Activated T-helper 1 cell treated with Interleukin-2 at 50 U/mL for 16 hours (primary cell): ENCODE measurements around the gene OR10G6.
"Not testable (repeated sequence)": the region's sequence is repeated elsewhere in the genome, so short reads cannot be mapped to it uniquely, and the experiment has no call there.

Experiments used
- DNase-seq: peaks from one replicate; pipeline ENCODE4 v3.0.0-alpha.2; 2020; ENCODE audit warnings: low read depth

The OR10G6 gene

DNA sequence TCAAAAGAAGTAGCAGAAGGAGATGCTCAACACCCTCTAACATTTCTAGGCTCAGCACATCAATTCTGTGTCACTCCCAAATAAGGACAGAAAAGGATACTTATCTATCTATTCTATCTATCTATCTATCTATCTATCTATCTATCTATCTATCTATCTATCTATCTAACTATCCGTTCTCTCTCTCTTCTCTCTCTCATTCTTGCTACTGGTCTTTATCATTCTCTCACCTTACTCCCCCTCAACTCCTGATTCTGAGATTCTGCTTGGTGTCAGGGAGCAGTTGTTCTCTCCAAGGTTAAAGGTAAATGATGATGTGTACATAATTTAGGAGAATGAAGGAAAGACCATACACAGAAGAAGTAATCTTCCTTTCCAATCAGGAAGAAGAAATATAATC lies at the start of gene OR10G6:
Gene OR10G6 (minus strand): TSS at position 43 of the 400 bp plus-strand sequence. CDS start 0 bp downstream, at position 43.
- DNase-seq = no peak

GRCh38 chr11:124043420-124043819 lies 48.5 kb upstream of the OR10G6 start:
- DNase-seq = no peak

DNA sequence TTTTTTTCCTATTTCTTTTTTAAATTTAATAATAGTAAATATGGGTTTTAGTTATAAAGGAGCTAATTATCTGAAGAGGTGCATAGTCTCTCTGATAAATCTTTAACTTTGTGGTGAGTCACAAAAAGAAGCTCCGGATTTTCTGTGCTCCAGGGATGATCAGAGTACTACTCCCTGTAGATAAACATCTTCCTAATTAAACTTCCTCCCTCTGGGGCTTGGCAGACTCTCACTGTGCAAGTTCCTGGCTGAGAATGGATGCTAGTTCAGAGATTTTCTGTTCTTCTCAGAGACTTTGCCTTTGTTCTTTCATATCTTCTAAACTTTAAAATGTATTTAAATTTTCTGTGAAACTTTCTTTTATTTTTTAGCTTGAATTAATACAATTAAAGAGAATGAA lies 46.3 kb upstream of the OR10G6 start, which contains the start of gene OR10G7:
Gene OR10G7 (minus strand): TSS at position 72 of the 400 bp plus-strand sequence. CDS start 2,324 bp downstream, outside the sequence.
- DNase-seq = no peak

- no peak for DNase-seq
Measured at GRCh38 chr11:124039557-124039956, 44.6 kb upstream of the OR10G6 start.

DNA sequence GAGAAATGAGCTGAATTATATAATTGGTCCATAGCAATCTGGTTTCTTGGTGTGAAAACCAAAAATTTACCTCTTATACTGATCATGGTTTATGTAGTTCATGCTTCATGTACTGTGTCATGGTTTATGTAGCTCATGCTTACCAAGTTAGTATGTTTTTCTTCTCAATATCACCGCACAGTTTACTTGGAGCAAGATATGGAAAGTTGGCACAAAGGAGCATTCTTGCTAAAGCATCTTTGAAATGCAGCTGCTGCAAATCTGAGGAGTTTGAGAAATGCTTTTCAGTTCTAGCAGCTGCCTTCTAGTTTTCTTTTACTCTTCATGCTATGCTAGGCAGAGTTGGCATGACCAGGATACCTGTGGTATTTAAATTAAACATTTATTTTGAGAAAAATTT lies 41.7 kb upstream of the OR10G6 start:
- DNase-seq = no peak

GRCh38 chr11:124026498-124026897 lies 31.5 kb upstream of the OR10G6 start, which contains the start of gene OR10G8:
Gene OR10G8, plus strand, starts transcription at chr11:124026798. Its CDS starts 2,825 bp downstream, at chr11:124029623.
- no peak for DNase-seq

DNA sequence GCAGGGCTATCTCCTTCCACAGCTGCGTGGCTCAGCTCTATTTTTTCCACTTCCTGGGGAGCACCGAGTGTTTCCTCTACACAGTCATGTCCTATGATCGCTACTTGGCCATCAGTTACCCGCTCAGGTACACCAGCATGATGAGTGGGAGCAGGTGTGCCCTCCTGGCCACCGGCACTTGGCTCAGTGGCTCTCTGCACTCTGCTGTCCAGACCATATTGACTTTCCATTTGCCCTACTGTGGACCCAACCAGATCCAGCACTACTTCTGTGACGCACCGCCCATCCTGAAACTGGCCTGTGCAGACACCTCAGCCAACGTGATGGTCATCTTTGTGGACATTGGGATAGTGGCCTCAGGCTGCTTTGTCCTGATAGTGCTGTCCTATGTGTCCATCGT lies 20.9 kb upstream of the OR10G6 start:
- DNase-seq = not testable (repeated sequence)

DNA sequence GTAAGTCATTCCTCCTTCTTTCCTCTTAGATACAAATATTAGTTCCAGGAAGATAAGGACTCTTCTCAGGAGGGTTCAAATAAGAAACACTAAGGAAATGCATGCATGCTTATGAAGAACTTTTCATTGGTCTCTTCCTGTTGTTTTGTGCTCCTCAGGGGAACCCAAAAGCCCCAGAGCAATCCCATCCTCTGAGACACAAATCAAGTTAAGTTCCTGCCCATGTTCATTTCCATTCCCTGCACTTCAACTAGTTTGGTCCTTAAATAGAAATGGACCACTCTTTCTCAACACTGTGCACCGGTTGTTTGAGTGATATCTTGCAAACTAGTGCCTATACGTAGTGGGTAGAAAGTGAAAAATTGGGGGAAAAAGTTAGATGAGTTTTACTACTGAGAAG lies 17.7 kb upstream of the OR10G6 start, which contains the start of gene OR10G4:
Gene OR10G4 (plus strand): TSS at position 301 of the 400 bp plus-strand sequence. CDS start 2,578 bp downstream, outside the sequence.
- DNase-seq = no peak

DNA sequence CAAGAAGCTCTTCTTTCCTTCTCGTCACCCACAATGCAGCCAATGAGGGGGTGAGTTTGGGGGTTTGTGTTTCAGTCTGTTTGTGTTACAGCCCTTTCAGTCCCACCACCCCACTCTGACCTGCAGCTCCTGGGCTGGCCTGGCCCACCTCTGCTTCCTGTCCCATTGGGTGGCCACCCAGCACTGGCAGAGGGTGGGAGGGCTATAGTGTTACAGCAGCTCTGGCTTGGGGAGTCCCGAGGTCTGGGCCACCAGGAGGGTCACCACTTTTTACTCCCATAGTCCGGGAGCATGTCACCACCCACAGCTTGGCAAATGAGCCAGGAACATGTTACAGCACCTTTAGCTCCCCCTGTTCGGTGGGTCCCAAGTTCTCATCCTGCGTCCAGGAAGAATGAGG lies 15.7 kb downstream of the OR10G6 start:
- no peak for DNase-seq

GRCh38 chr11:123977731-123978347 lies 17.1 kb downstream of the OR10G6 start, which contains the start of gene OR10S1:
Gene OR10S1, minus strand, starts transcription at chr11:123977781. Its CDS starts 117 bp downstream, at chr11:123977664.
- DNase-seq = no peak

GRCh38 chr11:123976770-123977560 lies 18.0 kb downstream of the OR10G6 start:
- DNase-seq = no peak

DNA sequence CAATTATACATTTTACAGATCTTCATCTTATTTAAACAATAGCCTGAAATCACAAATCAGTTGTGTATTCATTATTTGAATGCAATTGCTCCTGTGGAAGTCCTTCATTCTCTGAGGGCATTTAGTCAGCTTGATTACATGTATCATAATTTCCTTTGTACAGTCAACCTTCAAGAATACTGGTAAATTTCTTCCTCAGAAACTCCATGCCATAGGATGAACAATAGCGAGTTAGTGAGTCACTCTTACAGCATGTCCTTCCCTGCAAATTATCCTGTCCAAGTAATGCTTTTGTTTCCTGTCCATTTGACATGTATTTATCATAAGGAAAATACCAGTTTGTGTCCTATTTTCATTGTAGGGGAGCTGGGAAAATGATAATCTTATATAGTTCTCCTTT lies 21.1 kb downstream of the OR10G6 start:
- DNase-seq = no peak

- DNase-seq = no peak
Measured at GRCh38 chr11:123956752-123957151, 38.2 kb downstream of the OR10G6 start.

DNA sequence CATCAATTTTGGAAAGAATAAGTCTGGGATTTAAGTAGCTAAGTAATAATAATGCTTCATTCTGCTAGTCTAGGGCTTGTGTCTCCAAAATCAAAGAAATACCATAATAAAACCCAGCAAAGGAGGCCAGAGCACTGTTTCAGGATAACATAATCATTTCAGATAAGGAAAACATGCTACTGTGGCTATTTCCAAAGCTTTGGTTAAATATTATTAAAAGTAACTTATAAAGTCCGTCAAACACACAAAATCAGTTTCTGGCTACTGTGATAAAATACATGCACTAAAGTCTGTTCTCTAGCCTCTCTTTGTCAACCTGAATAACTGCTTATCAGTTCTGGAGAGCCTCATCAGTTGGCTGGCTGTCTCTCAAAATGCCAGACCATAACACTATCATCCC lies 49.8 kb downstream of the OR10G6 start:
- DNase-seq = no peak
